Astrocyte (in vitro differentiated cells and primary cell): Measurements from ENCODE around the gene HIKESHI.

Experiments
- EZH2 ChIP-seq: IDR thresholded peaks from 2 replicates; pipeline ENCODE4 v1.6.1; 2012; ENCODE audit warnings: mild to moderate bottlenecking, low read length, inconsistent platforms; ENCODE audit not compliant: insufficient read depth
- TF ChIP-seq, protein P1 (sequence below): IDR thresholded peaks from 2 replicates; pipeline ENCODE4 v1.5.1; 2011; ENCODE audit warnings: low read depth, mild to moderate bottlenecking, inconsistent platforms, low read length, moderate library complexity; ENCODE audit not compliant: insufficient read depth

DNA sequence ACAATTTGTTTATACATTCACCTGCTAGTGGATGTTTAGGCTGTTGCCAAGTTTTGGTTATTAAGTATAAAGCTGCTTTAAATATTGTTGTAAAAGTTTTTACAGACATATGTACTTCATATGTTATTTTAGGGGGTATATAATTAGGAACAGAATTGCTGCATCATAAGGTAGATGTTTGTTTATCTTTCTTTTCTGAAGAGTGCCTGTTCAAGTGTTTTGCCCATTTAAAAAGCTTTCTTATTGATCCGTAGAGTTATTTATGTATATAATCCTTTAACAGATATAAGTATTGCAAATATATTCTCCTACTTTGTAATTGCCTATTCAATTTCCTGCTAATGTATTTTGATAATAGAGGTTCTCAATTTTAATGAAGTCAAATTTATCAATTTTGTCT is 61.4 kb downstream of the HIKESHI start:
- TF ChIP-seq, protein P1, sequence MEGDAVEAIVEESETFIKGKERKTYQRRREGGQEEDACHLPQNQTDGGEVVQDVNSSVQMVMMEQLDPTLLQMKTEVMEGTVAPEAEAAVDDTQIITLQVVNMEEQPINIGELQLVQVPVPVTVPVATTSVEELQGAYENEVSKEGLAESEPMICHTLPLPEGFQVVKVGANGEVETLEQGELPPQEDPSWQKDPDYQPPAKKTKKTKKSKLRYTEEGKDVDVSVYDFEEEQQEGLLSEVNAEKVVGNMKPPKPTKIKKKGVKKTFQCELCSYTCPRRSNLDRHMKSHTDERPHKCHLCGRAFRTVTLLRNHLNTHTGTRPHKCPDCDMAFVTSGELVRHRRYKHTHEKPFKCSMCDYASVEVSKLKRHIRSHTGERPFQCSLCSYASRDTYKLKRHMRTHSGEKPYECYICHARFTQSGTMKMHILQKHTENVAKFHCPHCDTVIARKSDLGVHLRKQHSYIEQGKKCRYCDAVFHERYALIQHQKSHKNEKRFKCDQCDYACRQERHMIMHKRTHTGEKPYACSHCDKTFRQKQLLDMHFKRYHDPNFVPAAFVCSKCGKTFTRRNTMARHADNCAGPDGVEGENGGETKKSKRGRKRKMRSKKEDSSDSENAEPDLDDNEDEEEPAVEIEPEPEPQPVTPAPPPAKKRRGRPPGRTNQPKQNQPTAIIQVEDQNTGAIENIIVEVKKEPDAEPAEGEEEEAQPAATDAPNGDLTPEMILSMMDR = no peak
- no peak for TF ChIP-seq EZH2
